IPS-18c (cell line): ENCODE measurements around the gene YWHAE.
"Not testable (repeated sequence)": the region's sequence is repeated elsewhere in the genome, so short reads cannot be mapped to it uniquely, and the experiment has no call there.

Experiments used
- H3K4me3 ChIP-seq: 2 replicates; pipeline ENCODE4 v1.7.0; 2013; ENCODE audit warnings: low read depth, mild to moderate bottlenecking, low read length, moderate library complexity; ENCODE audit not compliant: insufficient read depth
- H3K9me3 ChIP-seq: one replicate; pipeline ENCODE4 v1.6.1; 2013; ENCODE audit warnings: mild to moderate bottlenecking, low read length, moderate library complexity; ENCODE audit not compliant: control insufficient read depth, insufficient read depth

The YWHAE gene

DNA sequence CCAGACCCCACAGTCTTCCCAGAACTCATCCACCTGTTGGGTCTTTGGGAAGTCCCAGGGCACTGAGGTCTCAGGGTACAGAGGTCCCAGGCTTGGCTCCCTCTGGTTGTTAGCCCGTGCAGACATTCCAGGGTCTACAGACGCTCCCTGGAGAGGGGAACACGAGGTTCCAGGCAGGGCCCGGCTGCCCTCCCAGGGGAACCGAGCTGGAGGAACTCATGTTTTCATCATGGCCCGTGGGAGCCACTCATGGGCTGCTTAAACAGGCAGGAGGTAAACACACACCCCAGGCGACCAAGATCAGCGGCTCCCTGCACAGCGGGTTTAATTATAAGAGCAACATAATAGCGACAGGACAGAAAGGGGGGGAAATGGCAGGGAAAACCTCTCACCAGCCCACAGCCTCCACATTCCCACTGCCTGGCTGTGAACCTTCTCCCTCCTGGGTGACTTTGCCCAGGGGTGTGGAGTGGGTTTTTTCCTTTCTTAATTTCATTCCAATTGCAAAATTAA is 84.1 kb downstream of the YWHAE start:
- H3K4me3 ChIP-seq: no peak overlapping the region
- H3K9me3 ChIP-seq: no peaks in the 10 kb centered on the region

DNA sequence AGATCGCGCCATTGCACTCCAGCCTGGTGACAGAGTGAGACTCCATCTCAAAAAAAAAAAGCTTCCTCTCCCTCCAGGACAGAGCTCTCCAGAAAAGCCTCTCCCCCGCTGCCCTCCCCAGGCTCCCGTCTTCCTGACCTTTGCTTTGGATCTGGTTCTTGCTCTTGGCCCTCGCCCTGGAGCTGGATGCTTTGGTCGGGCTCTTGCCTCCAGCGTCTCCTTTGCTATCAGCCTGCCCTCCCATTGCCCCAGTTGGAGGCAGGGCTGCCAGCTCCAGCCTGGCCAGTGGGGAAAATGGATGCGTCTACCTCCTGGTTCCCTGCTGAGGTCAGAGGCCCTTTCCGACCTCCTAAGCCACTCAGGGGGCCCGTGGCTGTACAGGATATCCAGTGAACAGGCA is 84.6 kb downstream of the YWHAE start:
- no peak overlapping the region for H3K4me3 ChIP-seq
- no peaks in the 10 kb centered on the region for H3K9me3 ChIP-seq

DNA sequence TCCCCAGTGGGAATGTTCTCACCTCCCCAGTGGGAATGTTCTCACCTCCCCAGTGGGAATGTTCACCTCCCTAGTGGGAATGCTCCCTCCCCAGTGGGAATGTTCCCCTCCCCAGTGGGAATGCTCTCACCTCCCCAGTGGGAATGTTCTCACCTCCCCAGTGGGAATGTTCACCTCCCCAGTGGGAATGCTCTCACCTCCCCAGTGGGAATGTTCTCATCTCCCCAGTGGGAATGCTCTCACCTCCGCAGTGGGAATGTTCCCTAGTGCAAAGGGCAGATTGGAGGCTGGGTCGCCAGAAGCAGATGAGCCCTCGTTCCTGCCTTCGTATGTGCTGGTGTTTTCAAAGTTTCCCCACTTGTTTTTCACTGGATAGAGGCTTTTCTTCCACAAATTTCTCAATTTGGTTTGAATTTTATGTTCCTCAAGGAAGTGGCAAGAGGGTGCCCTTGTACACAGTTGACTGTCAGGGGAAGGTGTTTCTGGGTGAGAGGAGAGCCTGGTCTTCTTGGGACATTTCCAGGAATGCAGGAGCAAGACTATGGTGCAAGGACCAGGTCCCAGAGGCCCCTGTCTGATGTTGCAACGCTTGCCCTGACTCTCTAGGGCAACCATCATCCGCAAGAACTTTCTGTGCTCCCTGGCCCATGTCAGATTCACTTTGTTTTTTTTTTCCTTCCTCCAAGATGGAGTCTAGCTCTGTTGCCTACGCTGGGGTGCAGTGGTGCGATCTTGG is 86.6 kb downstream of the YWHAE start:
- Histone ChIP-seq H3K9me3 (no peaks in the 10 kb centered on the region), H3K4me3 (no peak overlapping the region)

GRCh38 chr17:1312261-1312870 is 87.7 kb downstream of the YWHAE start:
- H3K9me3 ChIP-seq: no peaks in the 10 kb centered on the region
- H3K4me3 ChIP-seq: no peak overlapping the region

- H3K4me3 ChIP-seq, H3K9me3 ChIP-seq: not testable (repeated sequence)
These were observed 92.2 kb downstream of the YWHAE start for GRCh38 chr17:1307829-1308228.

DNA sequence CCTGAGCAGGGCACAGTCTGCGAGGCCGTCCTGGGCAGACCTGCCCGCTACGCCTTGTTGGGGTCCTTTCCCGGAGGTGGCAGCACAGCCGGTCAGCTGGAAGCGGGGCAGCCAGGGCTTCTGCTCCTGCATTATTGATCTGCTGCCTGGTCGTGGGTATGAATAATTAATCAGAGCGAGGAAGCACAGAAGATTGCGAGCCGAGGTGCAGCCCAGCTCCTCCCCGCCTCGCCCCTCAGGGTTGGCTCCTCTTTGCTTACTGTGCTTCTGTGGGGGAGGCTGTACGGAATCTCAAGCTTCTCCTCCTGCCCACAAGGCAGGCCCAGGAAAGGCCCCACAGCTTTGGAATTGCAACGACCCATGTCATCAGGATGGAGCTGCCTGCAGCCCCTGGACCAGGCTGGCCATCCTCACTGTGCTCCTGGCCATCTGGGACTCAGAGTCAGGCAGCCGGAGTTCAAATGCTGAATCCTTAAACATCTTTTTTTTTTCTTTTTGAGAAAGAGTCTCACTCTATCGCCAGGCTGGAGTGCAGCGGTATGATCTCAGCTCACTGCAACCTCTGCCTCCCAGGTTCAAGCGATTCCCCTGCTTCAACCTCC is 95.0 kb downstream of the YWHAE start:
- no peaks in the 10 kb centered on the region for H3K9me3 ChIP-seq
- no peak overlapping the region for H3K4me3 ChIP-seq

GRCh38 chr17:1304522-1304921 is 95.5 kb downstream of the YWHAE start:
- no peak overlapping the region for H3K4me3 ChIP-seq
- no peaks in the 10 kb centered on the region for H3K9me3 ChIP-seq

DNA sequence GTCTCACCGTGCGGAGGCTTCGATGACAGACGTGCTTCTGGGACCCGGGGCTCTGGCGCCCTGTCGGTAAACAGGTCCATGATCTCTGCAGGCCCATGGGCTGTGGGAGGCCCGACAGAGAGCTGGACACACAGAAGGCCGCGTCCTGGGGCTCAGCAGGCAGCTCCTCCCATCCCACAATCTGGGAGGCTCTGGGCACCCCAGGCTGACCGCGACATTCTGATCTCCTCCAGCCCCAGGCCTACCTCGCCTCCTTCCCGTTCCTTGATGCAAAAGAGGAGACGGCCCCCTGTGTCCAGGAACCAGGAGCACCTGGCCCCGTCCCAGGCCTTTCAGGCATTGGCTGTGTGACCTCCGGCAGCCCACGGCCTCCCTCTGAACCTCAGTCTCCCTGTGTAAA is 97.3 kb downstream of the YWHAE start:
- Histone ChIP-seq H3K9me3 (no peaks in the 10 kb centered on the region), H3K4me3 (no peak overlapping the region)

DNA sequence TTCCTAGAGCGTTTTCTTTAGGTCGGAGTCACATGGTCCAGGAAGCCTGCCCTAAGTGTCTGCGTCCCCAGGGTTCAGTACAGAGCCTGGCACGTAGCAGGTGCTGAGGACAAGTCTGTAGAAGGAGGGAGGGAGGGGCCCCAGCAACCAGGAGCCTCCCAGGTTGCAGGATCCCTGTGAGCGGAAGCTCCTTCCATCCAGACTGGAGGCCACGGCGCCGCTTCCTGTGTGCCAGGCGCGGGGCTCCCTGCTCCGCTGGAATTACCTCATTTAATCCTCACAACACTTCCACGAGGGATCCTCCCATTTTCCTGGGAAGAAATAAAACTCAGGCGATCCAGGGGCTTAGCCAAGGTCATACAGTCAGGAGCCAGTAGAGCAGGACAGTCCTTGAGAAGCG is 98.5 kb downstream of the YWHAE start:
- Histone ChIP-seq H3K4me3 (no peak overlapping the region), H3K9me3 (no peaks in the 10 kb centered on the region)

DNA sequence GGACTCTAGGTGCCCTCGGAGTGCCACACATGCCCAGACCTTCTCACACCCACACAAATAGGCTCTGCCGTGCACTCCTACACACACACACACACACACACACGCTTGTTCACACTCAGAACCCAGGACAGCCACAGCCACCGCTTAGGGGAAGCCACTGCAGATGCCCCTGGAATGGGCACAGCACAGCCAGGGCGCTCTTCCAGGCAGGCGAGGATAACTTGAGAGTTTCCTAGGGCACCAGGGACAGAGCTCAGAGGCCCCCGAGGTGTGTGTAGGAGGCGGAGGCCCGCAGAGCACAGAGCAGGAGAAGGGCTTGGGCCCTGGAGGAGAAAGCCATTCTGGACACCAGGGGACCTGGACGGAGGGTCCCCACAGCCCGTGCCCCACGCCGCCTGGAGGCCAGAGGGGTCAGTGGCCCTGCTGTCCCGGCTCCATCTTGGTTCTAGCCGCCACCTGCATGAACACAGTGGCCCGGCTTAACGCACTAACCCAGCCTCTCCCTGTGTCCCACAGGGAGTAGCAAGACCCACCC is 99.6 kb downstream of the YWHAE start:
- Histone ChIP-seq H3K4me3 (no peak overlapping the region), H3K9me3 (no peaks in the 10 kb centered on the region)

DNA sequence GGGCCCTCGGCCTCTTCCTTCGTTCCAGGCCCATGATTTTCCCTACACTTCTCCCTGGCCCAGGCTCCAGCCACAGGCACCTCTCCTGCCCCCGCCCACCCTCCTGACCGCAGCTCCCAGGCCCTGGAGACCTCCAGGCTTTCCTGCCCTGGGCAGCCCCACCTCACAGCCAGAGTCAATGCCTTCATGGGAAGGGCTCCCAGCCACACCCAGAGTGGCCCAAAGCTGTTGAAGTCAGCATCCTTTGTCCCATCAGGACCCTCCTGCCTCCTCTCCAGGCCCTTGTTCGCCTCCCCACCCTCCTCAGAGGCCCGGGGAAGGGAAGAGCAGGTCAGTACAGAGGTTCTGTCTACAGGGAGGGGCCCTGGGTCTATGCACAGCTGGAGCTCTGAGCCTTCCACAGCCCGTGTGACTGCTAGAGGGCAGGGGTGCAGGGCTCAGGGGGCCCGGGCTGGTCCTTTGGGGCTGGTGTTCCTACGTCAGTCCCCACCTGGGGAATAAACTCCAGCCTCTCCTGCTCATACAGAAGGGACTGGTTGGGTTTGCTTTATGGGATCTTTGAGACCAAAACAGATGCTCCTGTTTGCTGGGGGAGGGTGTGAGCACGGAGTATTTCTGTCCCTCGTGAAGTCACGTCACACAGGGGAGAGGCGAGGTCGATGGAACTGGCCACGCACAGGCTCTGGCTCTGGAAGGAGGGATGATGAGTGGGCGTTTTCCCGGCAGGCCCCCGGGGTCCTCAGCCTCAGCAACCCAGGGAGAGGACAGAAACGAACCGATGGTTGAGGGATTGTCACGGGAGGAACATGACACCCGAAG is 100.3 kb downstream of the YWHAE start:
- H3K9me3 ChIP-seq: no peaks in the 10 kb centered on the region
- H3K4me3 ChIP-seq: no peak overlapping the region

GRCh38 chr17:1298606-1299005 is 101.4 kb downstream of the YWHAE start:
- Histone ChIP-seq H3K9me3 (no peaks in the 10 kb centered on the region), H3K4me3 (no peak overlapping the region)
